Psoas muscle (tissue), 8 donors: ENCODE results near the gene VIPR2. TPM values are rescaled to one million over a fixed set of nuclear protein-coding genes. Genes with fewer than 3 reads are reported as not detected.

ENCODE experiments used
- ATAC-seq, 4 donors: fragments of 200-7000 bp; cut with Tn5 transposase; one replicate each; pipeline ENCODE4 v1.9.1; 2020; ENCODE audit warnings: moderate library complexity in 3 of 4, mild to moderate bottlenecking in 2 of 4
- DNase-seq, 2 donors: peaks; one replicate each; pipeline ENCODE4 v3.0.0-alpha.2; 2020
- H3K27ac ChIP-seq: fragments of 200-600 bp; one replicate; pipeline ENCODE4 v1.8.0; 2022
- H3K27me3 ChIP-seq, 3 donors: fragments of 200-600 bp in 1 of 3; one replicate each; pipeline versions ENCODE4 v1.6.1 to v1.8.0; 2013 to 2022; ENCODE audit warnings: low read length in 2 of 3, mild to moderate bottlenecking in 2 of 3, moderate library complexity in 1 of 3; ENCODE audit not compliant: insufficient read depth in 3 of 3
- H3K36me3 ChIP-seq, 2 donors: fragments of 200-600 bp in 1 of 2; one replicate each; pipeline versions ENCODE4 v1.6.1 to v1.8.0; 2013 to 2022; ENCODE audit warnings: low read depth in 1 of 2, mild to moderate bottlenecking in 1 of 2, moderate library complexity in 1 of 2; ENCODE audit not compliant: insufficient read depth in 1 of 2
- H3K4me1 ChIP-seq: fragments of 200-600 bp; one replicate; pipeline ENCODE4 v1.8.0; 2022
- H3K4me3 ChIP-seq: fragments of 200-600 bp; one replicate; pipeline ENCODE4 v1.8.0; 2022; ENCODE audit warnings: mild to moderate bottlenecking
- H3K9me3 ChIP-seq: fragments of 200-600 bp; one replicate; pipeline ENCODE4 v1.8.0; 2022
- WGBS, 3 donors: extraction: QIAGEN DNeasy Blood & Tissue Kit; methylation state at CpG; one replicate each; pipeline versions ENCODE4 v1.1.6 to v1.1.7; 2013; 5-methylcytosine and 5-hydroxymethylcytosine counted together
- intact Hi-C, 2 donors: fragments of 100-400 bp; cut with DNase I; formaldehyde crosslinking; loops; one replicate each; pipeline versions ENCODE4 v1.11.0 to v1.14.2; 2022
- polyA plus RNA-seq, 3 donors: library from polyadenylated mRNA; stranded (reverse); fragments of 200-250 nt; gene quantifications; one replicate each; pipeline ENCODE4 v1.2.3, GENCODE V29; 2013
- total RNA-seq, 4 donors: library from RNA; stranded (reverse); fragmentation: NEBNext Ultra II Directional in 2 of 4; extraction: Animal tissue kit (Norgen Biotek cat#: 25700) in 2 of 4; gene quantifications; one replicate each; pipeline versions ENCODE4 v1.2.1 to v1.2.4, GENCODE V29; 2021 to 2023
- TF ChIP-seq, protein P1 (sequence below): fragments of 200-600 bp; IDR thresholded peaks from one replicate; pipeline ENCODE4 v1.8.0; 2022; ENCODE audit warnings: antibody characterized with exemption
- donor health status: healthy with polysubstance abuse.
- donor health status: DM: no; HTN: no; CAD: no; lungs with moderate emphysema.
- donor health status: Bipolar disorder and iron deficiency.
- donor health status: healthy.
- donor health status: DM: yes; HTN: yes; CAD: no.
- donor health status: DM: no; HTN: no; CAD: no.
- donor health status: DM: no; HTN: no; CAD: no.
- donor health status: DM: yes; HTN: yes; CAD: no.

VIPR2 gene
- total and polyA plus RNA-seq, 7 donors: 0.60 to 3.6 (median 2.4) TPM

DNA sequence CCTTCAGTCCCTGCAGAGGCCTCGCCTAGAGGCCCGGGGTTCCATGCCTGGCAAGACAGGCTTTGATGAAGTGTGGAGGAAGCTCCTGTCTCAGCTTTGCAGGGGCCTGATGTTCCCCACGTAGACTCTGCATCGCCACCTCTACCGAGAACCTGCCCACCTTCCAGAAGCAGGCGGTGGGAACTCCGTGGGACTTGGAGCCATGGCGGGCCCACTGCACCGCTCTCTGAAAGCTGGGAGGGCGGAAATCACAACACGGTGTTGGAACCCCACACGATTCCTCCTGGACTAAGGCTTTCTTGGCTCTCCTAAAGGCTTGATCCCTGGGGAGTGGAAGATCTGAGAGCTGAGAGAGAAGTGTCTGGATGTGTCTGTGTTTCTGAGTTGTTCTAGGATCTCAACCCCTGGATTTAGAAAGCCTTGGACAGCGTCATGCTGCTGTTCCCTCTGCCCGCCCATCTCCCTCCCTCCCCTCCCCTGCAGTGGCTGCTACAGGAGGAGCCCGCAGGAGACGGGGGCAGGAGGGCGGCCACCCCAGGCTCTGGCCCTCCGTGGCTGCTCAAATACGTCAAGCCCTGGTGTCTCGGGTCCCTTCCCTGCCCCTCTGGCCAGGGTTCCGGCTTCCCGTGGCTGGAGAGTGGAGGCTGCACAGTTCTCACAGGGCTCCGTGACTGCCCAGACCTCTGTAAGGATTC is 79.7 kb downstream of the VIPR2 start:
- ATAC-seq (no peak), DNase-seq (peak; percentile 25 to 71)
- H3K4me3 ChIP-seq: no peak overlapping the region
- WGBS, 3 donors: 72 to 81% (median 74%) methylated on average over 23 of the region's 23 CpGs
- no peaks in the 10 kb centered on the region for H3K36me3 ChIP-seq
- peaks cover 0 to 1% (median 0%) of the 10 kb centered on the region in 3 donors for H3K27me3 ChIP-seq
- no peak overlapping the region for H3K27ac ChIP-seq
- TF ChIP-seq, protein P1, sequence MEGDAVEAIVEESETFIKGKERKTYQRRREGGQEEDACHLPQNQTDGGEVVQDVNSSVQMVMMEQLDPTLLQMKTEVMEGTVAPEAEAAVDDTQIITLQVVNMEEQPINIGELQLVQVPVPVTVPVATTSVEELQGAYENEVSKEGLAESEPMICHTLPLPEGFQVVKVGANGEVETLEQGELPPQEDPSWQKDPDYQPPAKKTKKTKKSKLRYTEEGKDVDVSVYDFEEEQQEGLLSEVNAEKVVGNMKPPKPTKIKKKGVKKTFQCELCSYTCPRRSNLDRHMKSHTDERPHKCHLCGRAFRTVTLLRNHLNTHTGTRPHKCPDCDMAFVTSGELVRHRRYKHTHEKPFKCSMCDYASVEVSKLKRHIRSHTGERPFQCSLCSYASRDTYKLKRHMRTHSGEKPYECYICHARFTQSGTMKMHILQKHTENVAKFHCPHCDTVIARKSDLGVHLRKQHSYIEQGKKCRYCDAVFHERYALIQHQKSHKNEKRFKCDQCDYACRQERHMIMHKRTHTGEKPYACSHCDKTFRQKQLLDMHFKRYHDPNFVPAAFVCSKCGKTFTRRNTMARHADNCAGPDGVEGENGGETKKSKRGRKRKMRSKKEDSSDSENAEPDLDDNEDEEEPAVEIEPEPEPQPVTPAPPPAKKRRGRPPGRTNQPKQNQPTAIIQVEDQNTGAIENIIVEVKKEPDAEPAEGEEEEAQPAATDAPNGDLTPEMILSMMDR: no peak
- H3K9me3 ChIP-seq: no peaks in the 10 kb centered on the region
- intact Hi-C loops: no loop called here
- peaks cover 17% of the 10 kb centered on the region for H3K4me1 ChIP-seq

DNA sequence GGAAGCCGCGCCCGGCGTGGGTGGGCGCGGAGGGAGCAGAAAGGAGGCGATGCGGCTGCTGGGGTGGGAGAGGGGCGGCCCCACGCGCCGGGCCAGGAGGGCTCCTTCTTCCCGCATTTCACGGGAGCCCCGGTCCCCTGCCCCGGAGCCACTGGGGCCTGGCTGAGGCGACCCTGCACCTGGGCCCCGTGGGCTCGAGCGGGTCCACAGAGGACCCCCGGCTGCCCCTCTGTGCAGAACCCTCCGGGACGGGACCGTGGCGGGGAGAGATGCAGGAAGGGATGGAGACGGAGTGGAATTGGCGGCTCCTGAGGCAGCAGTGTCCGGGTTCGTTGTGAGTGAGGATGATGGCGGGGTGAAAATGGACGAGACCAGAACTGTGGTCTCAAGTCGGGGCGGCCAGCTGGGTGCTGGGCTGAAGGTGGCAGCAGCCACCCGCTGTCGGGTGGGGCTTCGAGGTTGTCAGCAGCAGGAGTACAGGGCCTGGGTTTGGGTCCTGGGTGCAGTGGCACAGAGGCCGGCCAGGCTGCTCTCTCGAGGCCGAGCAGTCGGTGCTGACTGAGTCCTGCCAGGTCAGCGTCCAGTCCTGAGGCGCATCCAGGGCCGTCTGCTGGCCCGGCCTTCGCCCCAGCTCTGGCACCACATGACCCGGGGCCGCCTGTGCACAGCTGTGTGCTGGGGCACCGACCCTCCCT is 80.4 kb downstream of the VIPR2 start:
- no peaks in the 10 kb centered on the region for H3K9me3 ChIP-seq
- no peaks in the 10 kb centered on the region for H3K36me3 ChIP-seq
- no peak for ATAC-seq
- intact Hi-C loops: no loop called here
- no peak overlapping the region for H3K4me3 ChIP-seq
- H3K27me3 ChIP-seq: peaks cover 0 to 1% (median 0%) of the 10 kb centered on the region in 3 donors
- H3K4me1 ChIP-seq: peaks cover 17% of the 10 kb centered on the region
- H3K27ac ChIP-seq: no peak overlapping the region
- DNase-seq: no peak
- WGBS, 3 donors: 87 to 92% (median 89%) methylated on average over 42 to 48 of the region's 48 CpGs
- TF ChIP-seq, protein P1: no peak

DNA sequence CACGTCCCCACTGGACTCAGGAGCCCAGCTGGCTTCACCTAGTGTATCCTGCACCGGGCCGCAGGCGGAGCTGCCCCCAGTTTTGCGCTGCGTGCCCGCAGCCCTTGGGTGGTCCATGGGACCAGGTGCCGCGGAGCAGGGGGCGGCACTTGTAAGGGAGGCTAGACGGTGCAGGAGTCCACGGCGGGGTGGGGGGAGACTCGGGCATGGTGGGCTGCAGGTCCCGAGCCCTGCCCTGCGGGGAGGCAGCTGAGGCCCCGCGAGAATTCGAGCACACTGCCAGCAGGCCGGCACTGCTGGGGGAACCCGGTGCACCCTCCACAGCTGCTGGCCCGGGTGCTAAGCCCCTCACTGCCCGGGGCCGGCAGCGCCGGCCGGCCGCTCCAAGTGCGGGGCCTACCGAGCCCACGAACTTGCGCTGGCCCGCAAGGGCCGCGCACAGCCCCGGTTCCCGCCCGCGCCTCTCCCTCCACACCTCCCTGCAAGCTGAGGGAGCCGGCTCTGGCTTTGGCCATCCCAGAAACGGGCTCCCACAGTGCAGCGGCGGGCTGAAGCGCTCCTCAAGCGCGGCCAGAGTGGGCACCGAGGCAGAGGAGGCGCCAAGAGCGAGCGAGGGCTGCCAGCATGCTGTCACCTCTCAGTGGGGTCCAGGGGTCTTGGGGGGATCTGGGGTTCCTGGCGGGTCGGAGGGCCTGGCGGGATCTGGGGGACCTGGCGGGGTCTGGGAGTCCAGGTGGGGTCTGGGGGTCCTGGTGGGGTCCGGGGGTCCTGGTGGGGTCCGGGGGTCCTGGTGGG is 81.4 kb downstream of the VIPR2 start:
- H3K4me3 ChIP-seq: no peak overlapping the region
- no peaks in the 10 kb centered on the region for H3K36me3 ChIP-seq
- 94 to 96% (median 95%) methylated on average over 53 to 56 of the region's 56 CpGs for WGBS, 3 donors
- H3K9me3 ChIP-seq: no peaks in the 10 kb centered on the region
- H3K27ac ChIP-seq: no peak overlapping the region
- DNase-seq (no peak), ATAC-seq (no peak)
- intact Hi-C loops: no loop called here
- H3K4me1 ChIP-seq: peaks cover 11% of the 10 kb centered on the region
- peaks cover 0 to 1% (median 0%) of the 10 kb centered on the region in 3 donors for H3K27me3 ChIP-seq
- TF ChIP-seq, protein P1: no peak

DNA sequence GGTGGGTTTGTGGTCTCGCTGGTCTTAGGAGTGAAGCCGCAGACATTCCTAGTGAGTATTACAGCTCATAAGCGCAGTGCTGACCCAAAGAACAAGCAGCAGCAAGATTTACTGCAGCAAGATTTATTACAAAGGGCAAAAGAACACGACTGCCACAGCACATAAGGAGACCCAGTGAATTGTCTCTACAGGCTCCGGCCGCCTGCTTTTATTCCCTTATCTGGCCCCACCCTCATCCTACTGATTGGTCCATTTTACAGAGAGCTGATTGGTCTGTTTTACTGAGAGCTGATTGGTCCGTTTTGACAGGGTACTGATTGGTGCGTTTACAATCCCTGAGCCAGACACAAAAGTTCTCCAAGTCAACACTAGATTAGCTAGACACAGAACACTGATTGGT is 82.1 kb downstream of the VIPR2 start:
- no peak overlapping the region for H3K27ac ChIP-seq
- TF ChIP-seq, protein P1: no peak
- no peaks in the 10 kb centered on the region for H3K9me3 ChIP-seq
- intact Hi-C loops: no loop called here
- 86 to 93% (median 90%) methylated on average over 8 of the region's 8 CpGs for WGBS, 3 donors
- no peaks in the 10 kb centered on the region for H3K36me3 ChIP-seq
- peaks cover 4% of the 10 kb centered on the region for H3K4me1 ChIP-seq
- H3K4me3 ChIP-seq: no peak overlapping the region
- ATAC-seq (no peak), DNase-seq (no peak)
- H3K27me3 ChIP-seq: peaks cover 0 to 1% (median 0%) of the 10 kb centered on the region in 3 donors
